HG03066 (cell line): Measurements from ENCODE around the gene OSBPL10.
"Not testable (repeated sequence)": the region's sequence is repeated elsewhere in the genome, so short reads cannot be mapped to it uniquely, and the experiment has no call there.

Experiments used
- ATAC-seq: cut with Tn5 transposase; IDR thresholded peaks from one replicate; pipeline ENCODE4 v1.9.1; 2021; ENCODE audit warnings: low read depth; ENCODE audit not compliant: unreplicated experiment

Gene OSBPL10

GRCh38 chr3:31790193-31791089, 190.6 kb downstream of the OSBPL10 start:
- ATAC-seq = no peak

- ATAC-seq = no peak
These were observed 191.6 kb downstream of the OSBPL10 start for GRCh38 chr3:31789429-31789828.

GRCh38 chr3:31785734-31786133, 195.3 kb downstream of the OSBPL10 start:
- no peak for ATAC-seq

GRCh38 chr3:31785286-31785685, 195.8 kb downstream of the OSBPL10 start:
- no peak for ATAC-seq

- ATAC-seq = not testable (repeated sequence)
These were observed 197.2 kb downstream of the OSBPL10 start for GRCh38 chr3:31783851-31784250.

- not testable (repeated sequence) for ATAC-seq
These were observed 198.8 kb downstream of the OSBPL10 start for GRCh38 chr3:31782306-31782705.

GRCh38 chr3:31779514-31779913, 201.5 kb downstream of the OSBPL10 start:
- ATAC-seq = no peak

- no peak for ATAC-seq
These were observed 203.2 kb downstream of the OSBPL10 start for GRCh38 chr3:31777887-31778286.

- ATAC-seq = no peak
These were observed 204.0 kb downstream of the OSBPL10 start for GRCh38 chr3:31777092-31777491.

- ATAC-seq = no peak
These were observed 205.0 kb downstream of the OSBPL10 start for GRCh38 chr3:31776016-31776415.

- ATAC-seq = no peak
These were observed 205.7 kb downstream of the OSBPL10 start for GRCh38 chr3:31775383-31775782.

GRCh38 chr3:31772758-31773473, 208.1 kb downstream of the OSBPL10 start:
- ATAC-seq = no peak

- no peak for ATAC-seq
These were observed 208.8 kb downstream of the OSBPL10 start for GRCh38 chr3:31772272-31772671.

GRCh38 chr3:31770822-31771326, 210.2 kb downstream of the OSBPL10 start:
- no peak for ATAC-seq

GRCh38 chr3:31768479-31769125, 212.5 kb downstream of the OSBPL10 start:
- no peak for ATAC-seq

- ATAC-seq = no peak
These were observed 213.1 kb downstream of the OSBPL10 start for GRCh38 chr3:31767920-31768319.

- no peak for ATAC-seq
These were observed 214.4 kb downstream of the OSBPL10 start for GRCh38 chr3:31766669-31767068.

GRCh38 chr3:31765871-31766270, 215.2 kb downstream of the OSBPL10 start:
- no peak for ATAC-seq

GRCh38 chr3:31763731-31764130, 217.3 kb downstream of the OSBPL10 start:
- no peak for ATAC-seq

GRCh38 chr3:31762888-31763351, 218.1 kb downstream of the OSBPL10 start:
- no peak for ATAC-seq
